GM12875 (cell line): ENCODE data around the gene BNIP5.

Source experiments
- H3K4me3 ChIP-seq: one replicate; pipeline ENCODE4 v1.5.1; 2011; ENCODE audit warnings: low read depth, low read length, control low read depth
- CTCF ChIP-seq: IDR thresholded peaks from 2 replicates; pipeline ENCODE4 v1.5.1; 2011; ENCODE audit warnings: low read depth, mild to moderate bottlenecking, control low read depth, inconsistent platforms, low read length, moderate library complexity, borderline replicate concordance; ENCODE audit not compliant: insufficient read depth

The BNIP5 gene

GRCh38 chr6:36328600-36328999, 8.1 kb downstream of the BNIP5 start:
- no peak overlapping the region for H3K4me3 ChIP-seq
- TF ChIP-seq CTCF = no peak

GRCh38 chr6:36327919-36328236, 8.8 kb downstream of the BNIP5 start:
- no peak for TF ChIP-seq CTCF
- H3K4me3 ChIP-seq = no peak overlapping the region

GRCh38 chr6:36327226-36327918, 9.3 kb downstream of the BNIP5 start:
- H3K4me3 ChIP-seq = no peak overlapping the region
- no peak for TF ChIP-seq CTCF

GRCh38 chr6:36326356-36326995, 10.2 kb downstream of the BNIP5 start:
- no peak for TF ChIP-seq CTCF
- H3K4me3 ChIP-seq = no peak overlapping the region

- no peak overlapping the region for H3K4me3 ChIP-seq
- TF ChIP-seq CTCF = no peak
Measured at GRCh38 chr6:36324715-36325114, 12.0 kb downstream of the BNIP5 start.

GRCh38 chr6:36324191-36324590, 12.5 kb downstream of the BNIP5 start:
- TF ChIP-seq CTCF = no peak

GRCh38 chr6:36323062-36323461, 13.6 kb downstream of the BNIP5 start:
- no peak for TF ChIP-seq CTCF
- no peak overlapping the region for H3K4me3 ChIP-seq

More at GRCh38 chr6:36324191-36324590, 12.5 kb downstream of the BNIP5 start:
- no peak overlapping the region for H3K4me3 ChIP-seq
